Epithelial cell of esophagus (primary cell): ENCODE measurements around the gene CC2D2A.

Source experiments
- DNase-seq: peaks from one replicate; pipeline ENCODE4 v3.0.0; 2010; ENCODE audit warnings: low read depth
- H3K4me3 ChIP-seq: 2 replicates; pipeline ENCODE4 v1.5.1; 2011; ENCODE audit warnings: mild to moderate bottlenecking, low read length, control low read depth
- TF ChIP-seq, protein P1 (sequence below): IDR thresholded peaks from 2 replicates; pipeline ENCODE4 v1.5.1; 2011; ENCODE audit warnings: low read depth, mild to moderate bottlenecking, low read length, control low read depth, inconsistent platforms; ENCODE audit not compliant: insufficient read depth; ENCODE audit errors: missing control alignments

CC2D2A gene

DNA sequence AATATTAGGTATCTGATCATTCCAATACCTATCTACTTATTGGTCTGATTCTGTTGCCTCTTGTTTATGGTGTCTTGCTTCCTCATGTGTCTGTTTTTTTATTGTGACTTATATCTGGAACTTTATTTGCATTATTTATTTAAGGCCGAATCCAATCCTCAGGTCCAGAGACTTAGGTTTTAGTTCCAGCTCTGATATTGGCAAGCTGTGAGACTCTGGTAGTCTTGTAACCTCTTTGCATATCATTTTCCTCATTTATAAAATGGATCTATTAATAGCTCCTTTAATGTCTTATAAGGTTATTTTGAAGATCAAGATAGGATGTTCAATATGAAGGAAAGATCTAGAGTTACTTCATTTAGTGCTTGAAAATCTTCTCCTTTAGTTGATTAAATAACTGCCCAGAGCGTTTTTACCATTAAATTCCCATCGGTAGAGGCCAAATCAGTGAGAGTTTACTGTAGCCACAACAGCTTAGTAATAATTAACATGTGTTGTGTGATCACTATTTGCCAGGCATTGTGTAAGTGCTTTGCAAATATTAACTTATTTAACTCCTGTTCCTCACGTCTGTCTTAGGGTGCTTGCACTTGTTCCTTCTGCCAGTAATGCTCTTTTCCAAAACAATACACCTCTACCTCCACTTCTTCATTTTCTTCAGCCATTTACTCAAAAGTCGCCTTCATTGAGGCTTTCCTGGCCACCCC is 82.2 kb downstream of the CC2D2A start:
- DNase-seq = no peak
- no peak overlapping the region for H3K4me3 ChIP-seq
- TF ChIP-seq, protein P1, sequence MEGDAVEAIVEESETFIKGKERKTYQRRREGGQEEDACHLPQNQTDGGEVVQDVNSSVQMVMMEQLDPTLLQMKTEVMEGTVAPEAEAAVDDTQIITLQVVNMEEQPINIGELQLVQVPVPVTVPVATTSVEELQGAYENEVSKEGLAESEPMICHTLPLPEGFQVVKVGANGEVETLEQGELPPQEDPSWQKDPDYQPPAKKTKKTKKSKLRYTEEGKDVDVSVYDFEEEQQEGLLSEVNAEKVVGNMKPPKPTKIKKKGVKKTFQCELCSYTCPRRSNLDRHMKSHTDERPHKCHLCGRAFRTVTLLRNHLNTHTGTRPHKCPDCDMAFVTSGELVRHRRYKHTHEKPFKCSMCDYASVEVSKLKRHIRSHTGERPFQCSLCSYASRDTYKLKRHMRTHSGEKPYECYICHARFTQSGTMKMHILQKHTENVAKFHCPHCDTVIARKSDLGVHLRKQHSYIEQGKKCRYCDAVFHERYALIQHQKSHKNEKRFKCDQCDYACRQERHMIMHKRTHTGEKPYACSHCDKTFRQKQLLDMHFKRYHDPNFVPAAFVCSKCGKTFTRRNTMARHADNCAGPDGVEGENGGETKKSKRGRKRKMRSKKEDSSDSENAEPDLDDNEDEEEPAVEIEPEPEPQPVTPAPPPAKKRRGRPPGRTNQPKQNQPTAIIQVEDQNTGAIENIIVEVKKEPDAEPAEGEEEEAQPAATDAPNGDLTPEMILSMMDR = no peak

DNA sequence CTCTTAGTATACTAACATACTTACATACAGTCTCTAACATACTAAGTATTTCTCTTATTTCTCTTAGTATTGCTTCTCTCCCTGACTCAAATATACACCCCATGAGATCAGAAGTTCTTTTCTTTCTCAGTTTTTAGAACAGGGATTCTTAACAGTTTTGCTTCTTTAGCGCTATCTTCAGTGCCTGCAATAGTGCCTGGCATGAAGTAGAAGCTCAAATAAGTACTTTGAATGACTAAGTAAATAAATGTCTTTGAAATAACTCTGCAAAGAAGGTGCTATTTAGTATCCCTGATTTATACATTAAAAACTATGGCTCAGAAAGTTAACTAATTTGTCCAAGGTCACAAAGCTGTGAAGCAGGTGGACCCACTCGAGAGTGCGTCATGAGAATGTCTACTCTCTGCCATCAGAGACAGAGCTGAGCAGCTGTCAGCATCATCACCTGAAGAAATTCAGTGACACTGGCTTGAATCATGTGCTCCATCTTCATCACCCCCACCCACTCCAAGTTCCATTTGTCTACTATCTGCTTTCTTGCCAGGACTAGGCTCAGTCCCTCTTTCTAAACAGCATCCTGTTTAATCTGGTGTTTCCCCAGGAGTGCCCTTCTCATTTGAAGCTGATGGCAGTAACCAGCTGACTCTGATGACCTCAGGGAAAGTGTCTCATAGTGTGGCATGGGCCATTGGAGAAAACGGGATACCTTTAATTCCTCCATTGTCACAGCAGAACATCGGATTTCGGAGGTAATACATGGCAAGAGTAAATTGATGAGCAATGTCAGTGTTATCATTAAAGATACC is 83.1 kb downstream of the CC2D2A start:
- H3K4me3 ChIP-seq = no peak overlapping the region
- no peak for DNase-seq
- TF ChIP-seq, protein P1 = no peak

GRCh38 chr4:15556511-15557092 is 86.9 kb downstream of the CC2D2A start:
- TF ChIP-seq, protein P1 = no peak
- no peak overlapping the region for H3K4me3 ChIP-seq
- no peak for DNase-seq

DNA sequence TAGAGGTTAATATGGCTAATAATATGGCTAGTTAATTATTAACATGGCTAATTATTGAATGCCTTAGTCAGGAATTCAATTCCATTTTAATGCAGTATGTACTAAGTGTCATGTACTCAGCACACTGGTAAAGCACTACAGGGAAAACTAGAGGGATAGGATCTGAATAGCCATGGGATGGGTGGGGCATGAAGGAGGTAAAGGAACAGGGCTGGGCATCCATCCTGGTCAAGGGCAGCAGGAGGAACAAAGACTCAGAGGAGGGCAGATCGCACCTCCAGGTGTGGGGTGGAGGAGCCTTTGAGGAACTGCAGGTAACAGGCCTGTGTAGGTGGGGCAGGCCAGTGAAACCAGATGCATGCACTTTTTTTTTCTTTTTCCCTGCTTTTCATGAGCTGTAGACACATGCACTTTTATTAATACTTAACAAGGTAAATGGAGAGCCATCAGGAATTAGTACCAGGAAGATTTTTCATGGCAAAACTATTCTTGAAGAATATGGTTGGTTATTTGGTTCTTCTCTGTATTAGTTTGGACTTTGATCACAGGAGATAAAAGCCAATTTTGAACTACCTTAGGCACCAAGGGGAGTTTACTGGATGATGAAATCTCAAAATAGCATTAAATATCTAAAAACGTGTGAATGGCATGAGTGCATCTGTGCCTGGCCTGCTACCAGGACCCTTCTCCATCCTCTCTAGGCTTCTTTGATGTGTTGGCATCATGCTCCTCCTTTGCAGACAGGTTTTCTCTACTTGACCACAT is 88.3 kb downstream of the CC2D2A start:
- TF ChIP-seq, protein P1 = no peak
- DNase-seq = no peak

DNA sequence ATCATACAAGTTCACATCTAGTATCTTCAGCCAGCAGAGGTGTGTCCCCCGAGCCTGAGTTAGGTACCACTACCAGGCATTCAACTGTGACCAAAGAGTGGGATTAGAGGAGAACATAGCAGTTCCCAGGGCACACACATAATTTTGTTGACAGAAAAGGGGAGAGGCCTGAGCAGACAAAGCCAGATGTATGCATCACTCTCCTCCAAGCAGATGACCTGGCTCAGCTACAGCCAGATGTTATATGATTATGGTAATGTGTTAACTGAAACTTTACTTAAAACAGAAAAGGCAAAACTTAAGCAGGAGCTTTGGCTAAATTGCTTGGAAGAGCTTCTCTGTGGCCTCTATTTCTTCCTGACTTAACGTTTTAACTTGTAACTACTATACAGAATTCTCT is 88.9 kb downstream of the CC2D2A start:
- DNase-seq = no peak
- TF ChIP-seq, protein P1 = no peak

More for the DNA sequence above, 88.3 kb downstream of the CC2D2A start:
- H3K4me3 ChIP-seq = no peak overlapping the region

GRCh38 chr4:15562114-15562513 is 92.4 kb downstream of the CC2D2A start:
- TF ChIP-seq, protein P1 = no peak
- no peak overlapping the region for H3K4me3 ChIP-seq
- DNase-seq = peak; percentile 7

More for the DNA sequence above, 88.9 kb downstream of the CC2D2A start:
- H3K4me3 ChIP-seq = no peak overlapping the region
